CD4-positive, alpha-beta T cell (primary cell): Measurements from ENCODE around the gene SIPA1. TPM values are rescaled to one million over a fixed set of nuclear protein-coding genes. Genes with fewer than 3 reads are reported as not detected.

Experiments
- ATAC-seq: fragments of 200-7000 bp; cut with Tn5 transposase; one replicate; pipeline ENCODE4 v1.10.0; 2022; ENCODE audit warnings: mild to moderate bottlenecking; ENCODE audit not compliant: poor library complexity
- CTCF ChIA-PET: fragments of 350-600 bp; sonication (Branson Sonifier 250); formaldehyde crosslinking; loops from one replicate; lab custom pipeline; 2021; ENCODE audit warnings: antibody characterized with exemption, inconsistent platforms; lab: Charles Lee
- POLR2A ChIA-PET: fragments of 350-600 bp; sonication (Branson Sonifier 250); formaldehyde crosslinking; loops from one replicate; lab custom pipeline; 2021; ENCODE audit warnings: antibody characterized with exemption, inconsistent platforms; lab: Charles Lee
- DNase-seq, 14 experiments: peaks; one replicate each; pipeline ENCODE4 v3.0.0-alpha.2; 2013 to 2020; ENCODE audit warnings: mixed read lengths in 2 of 14
- H3K27ac ChIP-seq, 2 donors: one replicate each; pipeline versions ENCODE4 v1.5.1 to v1.7.0; 2013; ENCODE audit warnings: low read length in 2 of 2, low read depth in 1 of 2, mild to moderate bottlenecking in 1 of 2
- H3K27me3 ChIP-seq, 2 experiments: 1 replicate in 1 of 2; 2 replicates in 1 of 2; pipeline versions ENCODE4 v1.6.1 to v1.7.0; 2013; ENCODE audit warnings: low read length in 2 of 2, control low read depth in 1 of 2, mild to moderate bottlenecking in 1 of 2, moderate library complexity in 1 of 2; ENCODE audit not compliant: insufficient read depth in 2 of 2, control insufficient read depth in 1 of 2
- H3K36me3 ChIP-seq: one replicate; pipeline ENCODE4 v1.6.1; 2013; ENCODE audit warnings: low read length, control low read depth; ENCODE audit not compliant: insufficient read depth
- H3K4me1 ChIP-seq: one replicate; pipeline ENCODE4 v1.6.1; 2013; ENCODE audit warnings: low read length, control low read depth; ENCODE audit not compliant: insufficient read depth
- H3K4me3 ChIP-seq: one replicate; pipeline ENCODE4 v1.5.1; 2013; ENCODE audit warnings: mild to moderate bottlenecking, low read length, moderate library complexity
- H3K9me3 ChIP-seq, 2 experiments: 1 replicate in 1 of 2; 2 replicates in 1 of 2; pipeline versions ENCODE4 v1.6.1 to v1.7.0; 2013; ENCODE audit warnings: low read length in 2 of 2, mild to moderate bottlenecking in 2 of 2, control low read depth in 1 of 2, moderate library complexity in 1 of 2; ENCODE audit not compliant: control insufficient read depth in 1 of 2, insufficient read depth in 1 of 2
- H3K27ac Mint-ChIP-seq: one replicate; pipeline ENCODE4 v1.8.0; 2020; ENCODE audit warnings: mixed read lengths
- H3K27me3 Mint-ChIP-seq: one replicate; pipeline ENCODE4 v1.8.0; 2021; ENCODE audit warnings: mixed read lengths
- H3K36me3 Mint-ChIP-seq: one replicate; pipeline ENCODE4 v1.8.0; 2021; ENCODE audit warnings: low read depth, mixed read lengths
- H3K4me1 Mint-ChIP-seq: one replicate; pipeline ENCODE4 v1.8.0; 2021; ENCODE audit warnings: low read depth, mixed read lengths
- H3K4me3 Mint-ChIP-seq: one replicate; pipeline ENCODE4 v1.8.0; 2020; ENCODE audit warnings: mild to moderate bottlenecking, mixed read lengths
- H3K9me3 Mint-ChIP-seq: one replicate; pipeline ENCODE4 v1.8.0; 2020; ENCODE audit warnings: mixed read lengths
- CTCF ChIP-seq: fragments of 200-600 bp; IDR thresholded peaks from one replicate; pipeline ENCODE4 v1.8.0; 2022; ENCODE audit warnings: antibody characterized with exemption, mild to moderate bottlenecking
- intact Hi-C, 2 experiments: fragments of 100-400 bp; cut with DNase I in 1 of 2; cut with micrococcal nuclease in 1 of 2; formaldehyde crosslinking; loops; one replicate each; pipeline versions ENCODE4 v1.15.1 to v1.9.0; 2023 to 2025; cut with DNase I, micrococcal nuclease
- total RNA-seq, 174 experiments: library from RNA in 2 of 174; stranded (reverse) in 2 of 174; gene quantifications; one replicate each; pipeline ENCODE4 v1.2.3 and lab custom pipeline; 2021 to 2026

The SIPA1 gene
- total RNA-seq, 2 experiments from 2014 or later: 272 to 298 TPM

DNA sequence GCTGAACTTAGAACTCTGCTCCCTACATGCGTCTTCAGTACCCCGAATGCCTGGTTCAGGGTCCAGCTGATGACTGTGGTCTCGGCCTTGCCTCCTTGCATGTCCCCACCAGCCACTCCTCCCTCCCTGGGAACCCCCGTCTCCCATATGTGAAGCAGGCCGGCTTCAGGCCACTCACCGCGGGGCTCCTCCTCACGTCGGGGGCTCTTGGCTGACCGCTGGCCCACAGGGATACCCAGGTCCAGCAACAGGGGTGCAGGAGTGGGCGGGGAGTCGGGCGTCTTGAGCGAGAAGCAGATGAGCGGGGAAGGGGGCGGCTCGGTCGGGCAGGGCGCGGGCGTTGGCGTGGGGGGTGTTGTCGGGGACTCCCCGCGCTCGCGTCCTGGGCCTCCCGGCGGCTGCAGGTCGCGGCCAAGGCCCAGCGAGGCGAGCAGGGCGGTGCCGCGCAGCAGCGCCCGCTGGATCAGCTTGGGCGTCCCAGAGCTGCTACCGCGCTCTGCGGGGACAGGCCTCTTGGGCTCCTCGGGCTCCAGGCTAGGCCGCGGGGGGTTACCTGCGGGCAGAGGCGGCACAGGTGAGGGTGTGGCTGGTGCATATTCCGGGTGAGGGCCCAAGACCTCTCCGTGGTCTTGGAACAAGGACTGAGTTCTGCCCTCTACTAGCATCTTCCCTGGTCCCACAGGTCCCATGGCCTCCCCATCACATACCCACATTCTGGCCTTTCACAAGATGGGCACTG lies 38.5 kb upstream of the SIPA1 start:
- no peaks in the 10 kb centered on the region for H3K27me3 Mint-ChIP-seq
- intact Hi-C loops: no loop called here
- H3K36me3 Mint-ChIP-seq: peaks cover 48% of the 10 kb centered on the region
- Histone ChIP-seq H3K9me3 (no peaks in the 10 kb centered on the region), H3K4me1 (peaks cover 16% of the 10 kb centered on the region), H3K4me3 (no peak overlapping the region), H3K36me3 (peaks cover 43% of the 10 kb centered on the region), H3K27ac (no peak overlapping the region), H3K27me3 (no peaks in the 10 kb centered on the region)
- no peaks in the 10 kb centered on the region for H3K9me3 Mint-ChIP-seq
- ATAC-seq: no peak
- CTCF ChIA-PET: no interaction called here
- no peak overlapping the region for H3K4me3 Mint-ChIP-seq
- no peak for DNase-seq
- H3K27ac Mint-ChIP-seq: no peak overlapping the region
- POLR2A ChIA-PET: no interaction called here
- H3K4me1 Mint-ChIP-seq: peaks cover 10% of the 10 kb centered on the region
- no peak for TF ChIP-seq CTCF

- Histone ChIP-seq H3K36me3 (peaks cover 48% of the 10 kb centered on the region), H3K4me3 (no peak overlapping the region), H3K27ac (no peak overlapping the region), H3K4me1 (peaks cover 13% of the 10 kb centered on the region), H3K9me3 (no peaks in the 10 kb centered on the region), H3K27me3 (no peaks in the 10 kb centered on the region)
- POLR2A ChIA-PET: no interaction called here
- Mint-ChIP-seq H3K36me3 (peaks cover 51% of the 10 kb centered on the region), H3K27me3 (no peaks in the 10 kb centered on the region), H3K9me3 (no peaks in the 10 kb centered on the region), H3K4me3 (no peak overlapping the region), H3K4me1 (peaks cover 8% of the 10 kb centered on the region), H3K27ac (no peak overlapping the region)
- CTCF ChIA-PET: no interaction called here
- ATAC-seq (no peak), DNase-seq (no peak)
- intact Hi-C loops: no loop called here
- TF ChIP-seq CTCF: no peak
Observed at GRCh38 chr11:65599955-65600246, 38.0 kb upstream of the SIPA1 start.

DNA sequence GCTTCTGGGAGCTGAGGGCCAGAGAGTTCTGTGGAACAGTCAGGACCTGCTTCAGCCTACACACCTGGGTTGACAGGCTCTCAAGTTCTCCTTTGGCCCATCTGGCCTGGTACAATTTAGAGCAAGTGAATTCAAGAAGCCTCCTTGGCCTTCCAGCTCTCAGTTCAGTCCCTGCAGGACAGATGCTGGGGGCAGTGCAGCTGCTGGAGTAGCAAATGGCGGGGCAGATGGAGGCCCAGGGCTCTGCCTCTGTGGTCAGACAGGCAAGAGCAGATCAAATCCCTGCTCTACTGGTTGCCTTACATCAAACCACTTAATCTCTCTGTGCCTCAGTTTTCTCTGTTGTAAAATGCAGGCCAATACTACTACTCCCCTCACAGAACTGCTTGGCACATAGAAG lies 33.6 kb upstream of the SIPA1 start:
- peaks cover 3% of the 10 kb centered on the region for H3K4me1 ChIP-seq
- no peak overlapping the region for H3K27ac Mint-ChIP-seq
- ATAC-seq (no peak), DNase-seq (no peak)
- no peak overlapping the region for H3K4me3 ChIP-seq
- H3K4me3 Mint-ChIP-seq: no peak overlapping the region
- peaks cover 5% of the 10 kb centered on the region for H3K4me1 Mint-ChIP-seq
- no peaks in the 10 kb centered on the region for H3K27me3 Mint-ChIP-seq
- H3K36me3 ChIP-seq: peaks cover 65% of the 10 kb centered on the region
- H3K27me3 ChIP-seq: no peaks in the 10 kb centered on the region
- H3K27ac ChIP-seq: no peak overlapping the region
- CTCF ChIA-PET: interaction anchor here (2.9 kb wide), 1 partner anchor 11 kb away, joined by 13 read pairs; no protein-coding TSS in a partner anchor
- intact Hi-C loops: no loop called here
- no peaks in the 10 kb centered on the region for H3K9me3 Mint-ChIP-seq
- TF ChIP-seq CTCF: no peak
- no peaks in the 10 kb centered on the region for H3K9me3 ChIP-seq
- POLR2A ChIA-PET: interaction anchor here (1.3 to 1.9 kb wide), 2 partner anchors 11 to 13 kb away, joined by 3 to 8 read pairs; partner anchors contain the start of gene PCNX3
- peaks cover 69% of the 10 kb centered on the region for H3K36me3 Mint-ChIP-seq
